Ramos (cell line): ENCODE data around the gene ZNF764.
"Not testable (repeated sequence)": the region's sequence is repeated elsewhere in the genome, so short reads cannot be mapped to it uniquely, and the experiment has no call there.

ENCODE experiments used
- in situ Hi-C: fragments of 300-500 bp; cut with MboI; formaldehyde crosslinking; loops from one replicate; pipeline ENCODE4 v1.14.3; 2022; ENCODE audit warnings: low sequenced_read_pairs; ENCODE audit not compliant: unreplicated experiment

The ZNF764 gene

GRCh38 chr16:30557957-30558788 is at the start of gene ZNF764:
Gene ZNF764 (minus strand): TSS chr16:30558374. CDS start chr16:30558182, 192 bp downstream.
- in situ Hi-C loops: no loop called here

- in situ Hi-C loops: loop anchor here (5.0 kb wide), 1 partner anchor 184 kb away; no protein-coding TSS in a partner anchor
These were observed 47.8 kb upstream of the ZNF764 start for GRCh38 chr16:30606004-30606403.

- in situ Hi-C loops: loop anchor here (5.0 kb wide), 1 partner anchor 183 kb away; no protein-coding TSS in a partner anchor
These were observed 47.0 kb upstream of the ZNF764 start for GRCh38 chr16:30605158-30605557.

GRCh38 chr16:30604316-30604947 is 46.3 kb upstream of the ZNF764 start:
- in situ Hi-C loops: no loop called here

GRCh38 chr16:30603945-30604315 is 45.8 kb upstream of the ZNF764 start:
- in situ Hi-C loops: no loop called here

GRCh38 chr16:30602616-30603277 is 44.6 kb upstream of the ZNF764 start:
- in situ Hi-C loops: no loop called here

- in situ Hi-C loops: no loop called here
These were observed 43.8 kb upstream of the ZNF764 start for GRCh38 chr16:30601966-30602365.

- in situ Hi-C loops: no loop called here
These were observed 42.8 kb upstream of the ZNF764 start for GRCh38 chr16:30600929-30601328.

GRCh38 chr16:30600215-30600614 is 42.0 kb upstream of the ZNF764 start:
- in situ Hi-C loops: no loop called here

GRCh38 chr16:30592871-30593270 is 34.7 kb upstream of the ZNF764 start:
- in situ Hi-C loops: no loop called here

- in situ Hi-C loops: not testable (repeated sequence)
These were observed 32.7 kb upstream of the ZNF764 start for GRCh38 chr16:30590869-30591268.

GRCh38 chr16:30589582-30589981 is 31.4 kb upstream of the ZNF764 start:
- in situ Hi-C loops: not testable (repeated sequence)

GRCh38 chr16:30588651-30589050 is 30.5 kb upstream of the ZNF764 start:
- in situ Hi-C loops: no loop called here

GRCh38 chr16:30585400-30586191 is 27.4 kb upstream of the ZNF764 start, which contains the start of gene ZNF785:
Gene ZNF785 (minus strand): TSS chr16:30585697. CDS start chr16:30585611, 86 bp downstream.
- in situ Hi-C loops: no loop called here

GRCh38 chr16:30585022-30585399 is 26.8 kb upstream of the ZNF764 start:
- in situ Hi-C loops: no loop called here

- in situ Hi-C loops: no loop called here
These were observed 24.6 kb upstream of the ZNF764 start for GRCh38 chr16:30582611-30583340.

GRCh38 chr16:30581457-30581856 is 23.3 kb upstream of the ZNF764 start:
- in situ Hi-C loops: no loop called here

- in situ Hi-C loops: no loop called here
These were observed 16.5 kb upstream of the ZNF764 start for GRCh38 chr16:30574678-30575077.

- in situ Hi-C loops: no loop called here
These were observed 13.5 kb upstream of the ZNF764 start, which contains the start of gene ZNF688 for GRCh38 chr16:30571445-30572322. Gene ZNF688 (minus strand): TSS chr16:30571714. CDS start chr16:30571629, 85 bp downstream.
